Astrocyte of the cerebellum (primary cell): ENCODE data around the gene IL11.

Source experiments
- DNase-seq: peaks from one replicate; pipeline ENCODE4 v3.0.0-alpha.2; 2011; ENCODE audit warnings: low read depth
- H3K4me3 ChIP-seq: 2 replicates; pipeline ENCODE4 v1.5.1; 2011; ENCODE audit warnings: mild to moderate bottlenecking, low read depth, low read length, moderate library complexity
- CTCF ChIP-seq: IDR thresholded peaks from 2 replicates; pipeline ENCODE4 v1.5.1; 2012; ENCODE audit warnings: low read length, low read depth, moderate library complexity, mild to moderate bottlenecking; ENCODE audit errors: missing control alignments
- in situ Hi-C: cut with HindIII; loops from 2 replicates; pipeline ENCODE4 v1.10.0; 2017; ENCODE audit warnings: low sequenced_read_pairs

Gene IL11

GRCh38 chr19:55400281-55401087, 30.2 kb upstream of the IL11 start:
- no peak overlapping the region for H3K4me3 ChIP-seq
- in situ Hi-C loops = no loop called here
- no peak for DNase-seq
- no peak for TF ChIP-seq CTCF

DNA sequence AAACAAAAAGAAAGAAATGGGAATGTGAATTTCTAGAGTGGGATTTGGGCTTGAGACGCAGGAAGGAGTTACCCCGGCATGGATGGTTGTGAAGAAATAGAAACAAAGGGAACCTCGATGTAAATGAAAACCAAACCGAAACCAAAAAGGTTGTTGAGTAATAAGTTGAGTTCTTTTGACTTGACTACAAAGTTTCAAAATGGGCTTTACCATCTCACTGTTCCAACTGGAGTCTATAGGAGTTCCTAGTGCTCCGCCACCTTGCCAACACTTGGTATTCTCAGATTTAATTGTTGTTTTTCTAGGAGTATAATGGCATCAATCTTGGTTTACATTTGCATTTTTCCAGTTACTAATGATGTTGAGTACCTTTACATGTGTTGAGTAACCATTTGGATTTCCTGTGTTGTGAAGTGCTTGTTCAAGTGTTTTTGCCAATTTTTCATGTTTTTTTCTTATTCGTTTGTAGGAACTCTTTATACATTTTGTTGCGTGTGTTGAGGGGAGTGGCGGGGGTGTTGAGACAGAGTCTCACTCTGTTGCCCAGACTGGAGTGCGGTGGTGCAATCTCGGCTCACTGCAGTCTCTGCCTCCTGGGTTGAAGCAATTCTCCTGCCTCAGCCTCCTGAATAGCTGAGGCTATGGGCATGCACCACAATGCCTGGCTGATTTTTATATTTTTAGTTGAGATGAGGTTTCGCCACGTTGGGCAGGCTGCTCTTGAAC, 28.1 kb upstream of the IL11 start:
- in situ Hi-C loops = no loop called here
- no peak for DNase-seq
- no peak overlapping the region for H3K4me3 ChIP-seq
- TF ChIP-seq CTCF = no peak

GRCh38 chr19:55392820-55393761, 22.8 kb upstream of the IL11 start:
- H3K4me3 ChIP-seq = no peak overlapping the region
- DNase-seq = no peak
- no peak for TF ChIP-seq CTCF
- in situ Hi-C loops = loop anchor here (5.0 kb wide), 1 partner anchor 41 kb away; the partner anchor contains the start of gene COX6B2

- DNase-seq = no peak
- no peak for TF ChIP-seq CTCF
- no peak overlapping the region for H3K4me3 ChIP-seq
- in situ Hi-C loops = loop anchor here (5.0 kb wide), 1 partner anchor 40 kb away; the partner anchor contains the start of gene COX6B2
Measured at GRCh38 chr19:55391702-55392615, 21.7 kb upstream of the IL11 start.

DNA sequence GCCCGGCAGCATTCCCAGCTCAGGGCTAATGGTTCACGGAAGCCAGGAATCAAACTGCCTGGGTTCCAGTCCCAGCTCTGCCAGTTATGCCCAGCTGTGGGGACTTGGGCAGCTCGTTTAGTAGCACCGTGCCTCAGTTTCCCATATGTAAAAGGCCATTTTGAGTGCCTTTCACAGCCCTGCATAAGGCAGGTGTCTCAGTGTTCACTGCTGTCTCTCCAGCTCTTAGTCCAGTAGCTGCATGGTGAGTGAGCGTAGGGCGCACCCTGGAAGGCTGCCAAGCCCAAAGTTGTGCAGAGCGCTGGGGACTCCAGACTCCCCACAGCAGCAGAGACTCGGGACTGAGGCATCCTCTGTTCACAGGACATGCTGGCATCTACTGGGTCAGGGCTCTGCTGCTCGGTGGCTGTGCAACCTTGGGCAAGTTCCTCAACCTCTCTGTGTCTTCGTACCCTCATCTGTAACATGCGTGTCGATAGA, 21.0 kb upstream of the IL11 start:
- no peak for DNase-seq
- no peak for TF ChIP-seq CTCF
- H3K4me3 ChIP-seq = no peak overlapping the region
- in situ Hi-C loops = loop anchor here (5.0 kb wide), 1 partner anchor 39 kb away; the partner anchor contains the start of gene COX6B2
